ENCODE measurements around the gene OVCA2.

The OVCA2 gene

GRCh38 chr17:2056206-2057174, 14.7 kb downstream of the OVCA2 start:
- no peaks in the 10 kb centered on the region for H3K9me3 ChIP-seq (ENCODE audit: control insufficient read depth, low read length)
- no peak overlapping the region for H3K27ac ChIP-seq (ENCODE audit: low read depth, low read length, severe bottlenecking)
- WGBS, 2 experiments (ENCODE audit: insufficient coverage in 2 of 2): 14 to 15% methylated on average over 70 to 77 of the region's 85 CpGs
- peaks cover 15% of the 10 kb centered on the region for H3K36me3 ChIP-seq (ENCODE audit: control insufficient read depth, insufficient read depth, low read length)
- H3K4me3 ChIP-seq (ENCODE audit: extremely low read depth, insufficient read depth, low read length, poor library complexity, severe bottlenecking): peak overlapping the region; percentile 5
- peaks cover 35% of the 10 kb centered on the region for H3K4me1 ChIP-seq (ENCODE audit: control insufficient read depth, insufficient read depth, low read length, poor library complexity, severe bottlenecking)

- peaks cover 17% of the 10 kb centered on the region for H3K36me3 ChIP-seq (ENCODE audit: control insufficient read depth, insufficient read depth, low read length)
- peaks cover 40% of the 10 kb centered on the region for H3K4me1 ChIP-seq (ENCODE audit: control insufficient read depth, insufficient read depth, low read length, poor library complexity, severe bottlenecking)
- no peak overlapping the region for H3K27ac ChIP-seq (ENCODE audit: low read depth, low read length, severe bottlenecking)
- H3K9me3 ChIP-seq (ENCODE audit: control insufficient read depth, low read length): no peaks in the 10 kb centered on the region
- 24 to 25% methylated on average over 77 to 81 of the region's 81 CpGs for WGBS, 2 experiments (ENCODE audit: insufficient coverage in 2 of 2)
- no peak overlapping the region for H3K4me3 ChIP-seq (ENCODE audit: extremely low read depth, insufficient read depth, low read length, poor library complexity, severe bottlenecking)
Observed at GRCh38 chr17:2057175-2057759, 15.4 kb downstream of the OVCA2 start.

GRCh38 chr17:2057760-2058585, 16.2 kb downstream of the OVCA2 start:
- WGBS, 2 experiments (ENCODE audit: insufficient coverage in 2 of 2): 79 to 82% methylated on average over 96 to 98 of the region's 98 CpGs
- Histone ChIP-seq H3K4me3 (ENCODE audit: extremely low read depth, insufficient read depth, low read length, poor library complexity, severe bottlenecking) (no peak overlapping the region), H3K36me3 (ENCODE audit: control insufficient read depth, insufficient read depth, low read length) (peaks cover 17% of the 10 kb centered on the region), H3K27ac (ENCODE audit: low read depth, low read length, severe bottlenecking) (no peak overlapping the region), H3K9me3 (ENCODE audit: control insufficient read depth, low read length) (no peaks in the 10 kb centered on the region), H3K4me1 (ENCODE audit: control insufficient read depth, insufficient read depth, low read length, poor library complexity, severe bottlenecking) (peaks cover 47% of the 10 kb centered on the region)

- Histone ChIP-seq H3K36me3 (ENCODE audit: control insufficient read depth, insufficient read depth, low read length) (peaks cover 21% of the 10 kb centered on the region), H3K4me1 (ENCODE audit: control insufficient read depth, insufficient read depth, low read length, poor library complexity, severe bottlenecking) (peaks cover 51% of the 10 kb centered on the region), H3K27ac (ENCODE audit: low read depth, low read length, severe bottlenecking) (no peak overlapping the region), H3K9me3 (ENCODE audit: control insufficient read depth, low read length) (no peaks in the 10 kb centered on the region), H3K4me3 (ENCODE audit: extremely low read depth, insufficient read depth, low read length, poor library complexity, severe bottlenecking) (no peak overlapping the region)
- 58 to 60% methylated on average over 41 to 52 of the region's 78 CpGs for WGBS, 2 experiments (ENCODE audit: insufficient coverage in 2 of 2)
Observed at GRCh38 chr17:2058586-2059546, 17.0 kb downstream of the OVCA2 start.

GRCh38 chr17:2059547-2060384, 17.9 kb downstream of the OVCA2 start:
- WGBS, 2 experiments (ENCODE audit: insufficient coverage in 2 of 2): 90 to 92% methylated on average over 19 to 20 of the region's 21 CpGs
- peaks cover 55% of the 10 kb centered on the region for H3K4me1 ChIP-seq (ENCODE audit: control insufficient read depth, insufficient read depth, low read length, poor library complexity, severe bottlenecking)
- no peaks in the 10 kb centered on the region for H3K9me3 ChIP-seq (ENCODE audit: control insufficient read depth, low read length)
- H3K4me3 ChIP-seq (ENCODE audit: extremely low read depth, insufficient read depth, low read length, poor library complexity, severe bottlenecking): no peak overlapping the region
- H3K36me3 ChIP-seq (ENCODE audit: control insufficient read depth, insufficient read depth, low read length): peaks cover 29% of the 10 kb centered on the region
- H3K27ac ChIP-seq (ENCODE audit: low read depth, low read length, severe bottlenecking): no peak overlapping the region

- Histone ChIP-seq H3K9me3 (ENCODE audit: control insufficient read depth, low read length) (no peaks in the 10 kb centered on the region), H3K27ac (ENCODE audit: low read depth, low read length, severe bottlenecking) (no peak overlapping the region), H3K4me1 (ENCODE audit: control insufficient read depth, insufficient read depth, low read length, poor library complexity, severe bottlenecking) (peaks cover 51% of the 10 kb centered on the region), H3K36me3 (ENCODE audit: control insufficient read depth, insufficient read depth, low read length) (peaks cover 34% of the 10 kb centered on the region), H3K4me3 (ENCODE audit: extremely low read depth, insufficient read depth, low read length, poor library complexity, severe bottlenecking) (no peak overlapping the region)
- 94 to 96% methylated on average over 5 to 6 of the region's 6 CpGs for WGBS, 2 experiments (ENCODE audit: insufficient coverage in 2 of 2)
Observed at GRCh38 chr17:2060385-2060658, 18.5 kb downstream of the OVCA2 start.

- no peaks in the 10 kb centered on the region for H3K9me3 ChIP-seq (ENCODE audit: control insufficient read depth, low read length)
- peaks cover 40% of the 10 kb centered on the region for H3K36me3 ChIP-seq (ENCODE audit: control insufficient read depth, insufficient read depth, low read length)
- no peak overlapping the region for H3K27ac ChIP-seq (ENCODE audit: low read depth, low read length, severe bottlenecking)
- WGBS, 2 experiments (ENCODE audit: insufficient coverage in 2 of 2): 91 to 95% methylated on average over 10 to 18 of the region's 21 CpGs
- H3K4me1 ChIP-seq (ENCODE audit: control insufficient read depth, insufficient read depth, low read length, poor library complexity, severe bottlenecking): peaks cover 55% of the 10 kb centered on the region
- no peak overlapping the region for H3K4me3 ChIP-seq (ENCODE audit: extremely low read depth, insufficient read depth, low read length, poor library complexity, severe bottlenecking)
Observed at GRCh38 chr17:2060681-2061440, 19.0 kb downstream of the OVCA2 start.

- no peaks in the 10 kb centered on the region for H3K9me3 ChIP-seq (ENCODE audit: control insufficient read depth, low read length)
- no peak overlapping the region for H3K27ac ChIP-seq (ENCODE audit: low read depth, low read length, severe bottlenecking)
- H3K4me1 ChIP-seq (ENCODE audit: control insufficient read depth, insufficient read depth, low read length, poor library complexity, severe bottlenecking): peaks cover 56% of the 10 kb centered on the region
- H3K4me3 ChIP-seq (ENCODE audit: extremely low read depth, insufficient read depth, low read length, poor library complexity, severe bottlenecking): no peak overlapping the region
- 93 to 97% methylated on average over 15 to 16 of the region's 17 CpGs for WGBS, 2 experiments (ENCODE audit: insufficient coverage in 2 of 2)
- peaks cover 46% of the 10 kb centered on the region for H3K36me3 ChIP-seq (ENCODE audit: control insufficient read depth, insufficient read depth, low read length)
Observed at GRCh38 chr17:2061441-2061958, 19.7 kb downstream of the OVCA2 start.

Data from mesodermal cell (in vitro differentiated cells).